GM19239 (cell line): Measurements from ENCODE around the gene IL17REL.
"Not testable (repeated sequence)": the region's sequence is repeated elsewhere in the genome, so short reads cannot be mapped to it uniquely, and the experiment has no call there.

Experiments used
- DNase-seq: peaks from one replicate; pipeline ENCODE4 v3.0.0; 2011; ENCODE audit warnings: low spot score; ENCODE audit not compliant: insufficient read length
- FAIRE-seq: peaks from 2 replicates; lab custom pipeline; 2011; peaks lifted over from hg19 to GRCh38; lab: Jason Lieb, UNC

IL17REL gene

DNA sequence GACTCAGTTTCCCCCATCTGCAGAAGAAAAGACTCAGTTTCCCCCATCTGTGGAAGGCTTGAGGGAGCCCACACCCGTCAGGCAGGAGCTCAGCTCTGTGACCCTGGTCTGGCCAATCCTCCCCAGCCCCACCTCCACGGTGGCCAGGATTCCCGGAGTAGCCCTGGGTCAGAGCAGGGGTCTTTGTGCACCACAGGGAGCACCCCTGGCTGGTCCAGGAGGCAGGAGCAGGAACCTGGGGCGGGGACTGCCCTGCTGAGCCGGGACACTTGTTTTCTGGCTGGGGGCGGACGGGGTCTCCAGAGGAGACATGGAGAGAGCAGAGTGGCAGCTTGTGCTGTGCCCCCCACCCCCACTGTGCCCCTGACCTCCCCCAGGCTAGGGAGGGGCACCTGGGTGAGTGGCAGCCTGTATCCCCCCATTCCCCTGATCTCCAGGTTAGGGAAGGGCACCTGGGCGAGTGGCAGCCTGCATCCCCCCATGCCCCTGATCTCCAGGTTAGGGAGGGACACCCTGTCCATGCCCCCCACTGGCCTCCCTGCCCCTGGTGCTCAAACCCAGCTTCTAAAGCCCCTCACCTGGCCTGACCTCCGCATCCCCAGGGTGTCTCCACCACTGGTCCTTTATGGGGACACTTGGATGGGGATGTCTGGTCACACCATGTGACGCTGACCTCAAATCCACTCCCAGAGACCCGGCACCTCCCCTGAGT lies 18.8 kb downstream of the IL17REL start:
- no peak for FAIRE-seq

DNA sequence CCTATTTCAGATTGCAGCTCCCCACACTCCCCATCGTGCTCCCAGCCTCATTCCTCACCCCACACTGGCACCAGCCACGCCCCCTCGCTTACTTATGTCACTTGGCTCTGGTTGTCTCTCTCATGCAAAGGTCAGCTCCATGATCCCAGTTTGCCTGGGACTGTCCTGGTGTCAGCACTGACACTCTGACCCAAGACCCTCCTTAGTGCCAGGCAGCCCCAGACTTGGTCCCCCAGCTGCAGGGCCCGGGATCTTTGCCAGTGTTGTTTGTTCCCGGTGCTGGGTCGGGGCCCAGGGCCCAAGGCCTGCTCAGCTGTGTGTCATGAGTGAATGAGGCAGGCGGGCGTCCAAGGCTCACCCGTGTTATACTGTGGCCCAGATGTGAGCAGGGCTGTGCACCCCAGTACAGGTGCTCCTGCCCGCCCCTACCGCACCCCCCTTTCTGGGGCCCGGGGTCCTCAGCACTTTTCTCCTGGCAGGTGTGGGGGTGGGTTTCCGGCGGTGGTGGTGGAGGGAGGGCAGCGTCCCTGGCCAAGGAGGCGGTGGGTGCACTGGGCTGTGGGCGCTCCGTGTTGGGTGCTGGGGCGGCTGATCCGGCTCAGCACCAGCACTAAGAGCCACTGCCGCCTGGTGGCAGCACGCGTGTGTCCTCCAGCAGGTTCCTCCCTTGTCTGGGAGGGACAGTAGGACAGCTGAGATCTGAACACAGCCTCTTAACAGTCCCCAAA lies 19.5 kb downstream of the IL17REL start:
- peak; percentile 62 for FAIRE-seq
- peak; percentile 86 for DNase-seq

More for the DNA sequence above, 18.8 kb downstream of the IL17REL start:
- no peak for DNase-seq

DNA sequence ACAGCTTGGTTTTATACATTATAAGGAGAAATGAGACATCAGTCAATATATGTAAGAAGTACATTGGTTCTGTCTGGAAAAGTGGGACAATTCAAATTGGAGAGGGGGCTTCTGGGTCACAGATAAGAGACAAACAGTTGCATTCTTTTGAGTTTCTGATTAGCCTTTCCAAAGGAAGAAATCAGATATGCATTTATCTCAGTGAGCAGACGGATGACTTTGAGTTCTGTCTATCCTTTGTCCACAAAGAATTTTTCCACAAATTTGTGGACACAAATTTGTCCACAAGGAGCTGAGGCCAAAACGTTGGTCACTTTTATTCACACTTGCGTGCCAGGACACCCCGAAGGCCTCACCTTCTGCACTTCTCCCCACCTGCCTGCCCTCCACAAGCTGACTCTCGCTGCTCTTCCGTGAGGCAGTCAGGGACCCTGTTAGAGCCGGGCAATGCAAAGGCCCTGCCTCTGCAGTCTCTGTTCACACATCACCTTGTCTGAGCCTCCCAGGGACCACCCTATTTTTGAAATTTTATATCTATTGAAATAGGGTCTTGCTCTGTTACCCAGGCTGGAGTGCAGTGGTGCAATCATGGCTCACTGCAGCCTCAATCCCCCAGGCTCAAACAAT lies 20.5 kb downstream of the IL17REL start:
- FAIRE-seq (no peak), DNase-seq (no peak)

DNA sequence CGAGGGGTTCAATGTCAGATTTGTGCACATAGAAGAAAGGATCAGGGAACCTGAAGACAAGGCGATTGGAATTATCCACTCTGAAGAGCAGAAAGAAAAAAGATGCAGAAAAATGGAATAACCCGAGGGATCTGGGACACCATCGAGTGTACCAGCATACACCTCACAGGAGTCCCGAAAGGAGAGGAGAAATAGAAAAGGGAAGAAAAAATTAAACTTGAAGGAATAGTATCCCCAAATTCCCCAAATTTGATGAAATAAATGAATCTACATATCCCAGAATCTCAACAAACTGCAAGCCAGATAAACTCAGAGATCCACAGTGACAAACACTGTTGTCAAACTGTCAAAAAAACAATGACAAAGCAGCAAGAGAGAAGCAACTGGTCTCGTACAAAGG lies 21.4 kb downstream of the IL17REL start:
- no peak for DNase-seq
- no peak for FAIRE-seq

DNA sequence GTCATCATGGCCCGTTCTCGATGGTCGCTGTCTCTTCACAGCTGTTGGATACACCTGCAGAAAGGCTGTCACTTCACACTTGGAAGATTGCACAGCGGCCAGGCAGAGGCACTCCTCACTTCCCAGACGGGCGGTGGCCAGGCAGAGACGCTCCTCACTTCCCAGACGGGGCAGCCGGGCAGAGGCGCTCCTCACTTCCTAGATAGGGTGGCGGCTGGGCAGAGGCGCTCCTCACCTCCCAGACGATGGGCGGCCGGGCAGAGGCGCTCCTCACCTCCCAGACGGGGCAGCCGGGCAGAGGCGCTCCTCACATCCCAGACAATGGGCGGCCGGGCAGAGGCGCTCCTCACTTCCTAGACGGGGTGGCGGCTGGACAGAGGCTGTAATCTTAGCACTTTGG lies 22.7 kb downstream of the IL17REL start:
- not testable (repeated sequence) for DNase-seq, FAIRE-seq

DNA sequence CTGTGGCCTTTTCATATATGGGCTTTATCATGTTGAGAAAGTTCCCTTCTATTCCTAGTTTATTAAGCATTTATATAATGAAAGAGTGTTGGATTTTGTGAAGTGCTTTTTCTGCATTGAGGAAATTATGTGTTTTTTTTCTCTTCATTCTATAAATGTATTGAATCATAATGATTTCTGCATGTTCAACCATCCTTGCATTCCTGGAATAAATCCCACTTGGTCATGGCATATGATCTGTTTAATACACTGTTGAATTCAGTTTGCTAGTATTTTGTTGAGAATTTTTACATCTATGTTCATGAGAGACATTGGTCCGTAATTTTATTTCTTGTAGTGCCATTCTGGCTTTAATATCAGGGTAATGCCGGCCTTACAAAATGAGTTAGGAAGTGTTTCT lies 26.2 kb downstream of the IL17REL start:
- DNase-seq, result no peak
- FAIRE-seq, result no peak

DNA sequence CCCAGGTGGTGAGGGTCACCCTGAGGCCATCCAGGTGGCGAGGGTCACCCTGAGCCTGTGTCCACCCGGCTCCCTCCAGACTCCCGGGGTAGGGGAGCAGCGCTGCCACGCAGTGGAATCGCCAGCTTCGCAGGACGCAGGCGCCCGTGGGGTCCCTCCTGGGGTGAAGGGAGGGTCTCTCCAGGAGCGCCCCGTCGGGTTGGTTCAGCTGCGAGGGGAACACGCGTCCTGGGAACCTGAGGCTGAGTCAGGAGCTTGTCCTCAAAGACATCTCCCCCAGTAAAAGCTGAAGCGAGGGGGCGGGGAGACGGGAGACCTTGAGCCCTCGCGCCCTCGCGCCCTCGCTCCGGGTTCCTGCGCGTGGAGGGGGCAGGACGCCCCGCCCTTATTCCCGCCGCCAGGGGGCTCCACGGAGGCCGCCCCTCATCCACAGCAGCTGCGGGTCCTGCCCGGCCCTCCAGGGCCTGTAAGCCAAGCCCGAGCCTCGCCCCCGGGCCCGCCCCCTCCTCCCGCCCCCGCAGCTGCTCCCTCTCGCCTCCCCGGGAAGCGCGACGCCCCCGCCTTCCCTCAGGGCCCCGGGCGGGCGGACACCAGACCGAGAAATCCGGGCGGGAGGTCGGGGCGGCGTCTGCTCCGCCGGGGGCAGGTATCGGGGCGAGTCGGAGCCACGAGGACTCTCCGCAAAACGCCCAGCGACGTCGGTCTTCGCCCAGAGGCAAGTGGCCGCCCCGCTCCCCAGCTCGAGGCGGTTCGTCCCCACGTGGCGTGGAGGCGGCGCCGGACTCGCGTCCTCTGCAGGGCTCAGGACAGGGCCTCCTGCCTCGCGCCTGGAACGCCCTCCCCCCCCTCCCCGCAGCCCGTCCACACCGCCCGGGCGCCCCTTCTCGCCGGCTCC lies 29.2 kb downstream of the IL17REL start:
- FAIRE-seq (no peak), DNase-seq (no peak)

DNA sequence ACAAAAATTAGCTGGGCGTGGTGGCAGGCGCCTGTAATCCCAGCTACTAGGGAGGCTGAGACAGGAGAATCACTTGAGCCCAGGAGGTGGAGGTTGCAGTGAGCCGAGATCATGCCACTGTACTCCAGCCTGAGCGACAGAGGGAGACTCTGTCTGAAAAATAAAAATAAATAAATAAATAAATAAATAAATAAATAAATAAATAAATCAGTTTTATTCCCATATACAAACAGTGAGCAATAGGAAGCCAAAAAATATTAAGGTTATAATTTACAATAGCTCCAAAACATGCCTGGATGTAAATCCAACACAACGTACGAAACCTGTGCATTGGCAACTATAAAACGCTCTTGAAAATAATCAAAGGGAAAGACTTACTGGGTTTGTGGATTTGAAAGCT lies 30.8 kb downstream of the IL17REL start:
- DNase-seq, FAIRE-seq: not testable (repeated sequence)

DNA sequence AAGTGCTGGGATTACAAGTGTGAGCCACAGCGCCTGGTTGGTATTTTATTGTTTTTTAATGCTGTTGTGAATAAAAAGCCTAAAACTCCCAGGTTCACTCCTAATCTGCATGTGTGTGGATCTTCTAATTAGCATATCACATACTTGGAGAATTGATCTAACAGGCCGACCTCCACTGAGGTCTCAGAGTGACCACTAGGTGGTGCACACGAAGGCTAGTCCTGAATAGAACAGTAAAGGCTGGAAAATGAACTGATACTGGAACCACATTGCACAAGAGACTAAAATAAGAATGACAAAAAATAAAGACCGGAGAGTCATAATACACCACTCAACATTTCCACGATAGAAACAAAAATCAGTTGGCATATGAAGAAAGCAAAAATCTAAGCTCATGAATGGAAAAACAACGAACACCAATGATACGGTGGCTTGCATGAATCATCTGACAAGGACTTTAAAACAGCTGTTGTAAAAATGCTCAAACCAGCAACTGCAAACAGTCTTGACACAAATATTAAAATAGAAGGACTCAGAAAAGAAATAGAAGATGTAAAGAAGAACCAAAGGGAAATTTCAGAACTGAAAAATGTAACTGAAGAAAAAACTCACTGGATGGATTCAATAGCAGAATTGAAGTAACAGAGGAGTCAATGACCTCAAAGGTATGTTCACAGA lies 32.8 kb downstream of the IL17REL start:
- DNase-seq, result no peak
- peak; percentile 84 for FAIRE-seq

DNA sequence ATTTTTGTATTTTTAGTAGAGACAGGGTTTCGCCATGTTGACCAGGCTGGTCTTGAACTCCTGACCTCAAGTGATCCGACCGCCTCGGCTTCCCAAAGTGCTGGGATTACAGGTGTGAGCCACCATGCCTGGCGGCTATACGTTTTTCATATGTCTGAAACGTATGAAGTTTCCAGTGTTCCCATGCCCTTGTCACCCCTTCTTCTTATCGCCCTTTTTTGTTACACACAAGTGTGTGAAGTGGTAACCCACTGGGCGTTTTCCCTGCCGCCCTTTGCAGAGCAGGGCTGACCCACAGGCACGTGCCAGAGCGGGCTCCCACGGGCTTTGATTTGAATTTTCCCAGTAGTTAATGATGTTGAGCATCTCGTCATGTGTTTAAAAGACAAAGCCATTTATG lies 35.0 kb downstream of the IL17REL start:
- FAIRE-seq (no peak), DNase-seq (no peak)

DNA sequence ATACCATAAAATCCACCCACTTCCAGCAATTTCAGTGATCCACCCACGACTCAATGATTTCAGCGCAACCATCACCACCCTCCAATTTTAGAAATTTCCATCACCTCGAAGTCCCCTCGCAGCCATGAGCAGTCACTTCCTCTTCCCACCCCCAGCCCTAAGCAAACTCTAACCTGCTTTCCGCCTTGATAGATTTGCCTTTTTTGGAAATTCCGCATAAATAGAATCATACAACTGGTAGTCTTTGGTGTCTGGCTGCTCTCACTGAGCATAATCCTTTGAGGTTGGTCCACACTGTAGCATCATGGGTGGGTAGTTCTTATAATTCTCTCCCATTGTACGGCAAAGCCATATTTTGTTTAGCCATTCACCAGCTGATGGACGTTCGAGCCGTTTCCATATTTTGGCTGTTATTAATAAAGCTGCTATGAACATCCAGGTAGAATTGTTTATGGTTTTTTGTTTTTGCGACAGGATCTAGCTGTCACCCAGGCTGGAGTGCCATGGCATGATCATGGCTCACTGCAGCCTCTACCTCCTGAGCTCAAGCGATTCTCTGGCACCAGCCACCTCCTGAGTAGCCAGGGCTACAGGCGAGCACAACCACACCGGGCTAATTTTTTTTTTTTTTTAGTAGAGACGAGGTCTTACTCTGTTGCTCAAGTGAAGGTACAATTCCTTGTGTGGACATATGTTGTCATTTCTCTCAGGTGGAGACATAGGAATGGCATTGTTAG lies 36.0 kb downstream of the IL17REL start:
- FAIRE-seq, result peak; percentile 80
- DNase-seq, result no peak

DNA sequence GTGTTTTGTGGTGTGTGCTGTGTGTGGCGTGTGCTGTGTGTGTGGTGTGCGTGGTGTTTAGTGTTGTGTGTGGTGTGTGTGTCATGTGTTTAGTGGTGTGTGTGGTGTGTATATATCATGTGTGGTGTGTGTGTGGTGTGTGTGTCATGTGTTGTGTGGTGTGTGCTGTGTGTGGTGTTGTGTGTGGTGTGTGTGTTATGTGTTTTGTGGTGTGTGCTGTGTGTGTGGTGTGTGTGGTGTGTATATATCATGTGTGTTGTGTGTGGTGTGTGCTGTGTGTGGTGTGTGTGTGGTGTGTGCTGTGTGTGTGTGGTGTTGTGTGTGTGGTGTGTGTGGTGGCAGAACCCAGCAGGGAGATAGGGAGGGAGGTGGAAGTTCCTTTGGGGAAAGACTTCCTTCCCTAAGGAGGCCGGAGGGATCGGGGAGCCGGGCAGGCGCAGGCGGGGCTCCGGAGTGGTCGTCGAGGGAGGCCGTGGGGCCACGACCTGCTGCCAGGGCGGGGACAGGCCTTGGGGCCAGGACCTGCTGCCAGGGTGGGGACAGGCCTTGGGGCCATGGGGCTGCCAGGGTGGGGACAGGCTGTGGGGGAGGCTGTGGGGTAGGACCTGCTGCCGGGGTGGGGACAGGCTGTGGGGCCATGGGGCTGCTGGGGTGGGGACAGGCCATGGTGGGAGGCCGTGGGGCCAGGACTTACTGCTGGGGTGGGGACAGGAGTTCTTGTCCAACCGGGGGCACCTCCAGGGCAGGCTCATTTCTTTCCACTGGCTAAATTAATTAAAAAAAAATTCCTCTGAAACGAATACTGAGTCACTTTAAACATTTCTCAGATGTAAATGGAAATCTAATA lies 36.8 kb downstream of the IL17REL start:
- FAIRE-seq, result no peak
- no peak for DNase-seq

DNA sequence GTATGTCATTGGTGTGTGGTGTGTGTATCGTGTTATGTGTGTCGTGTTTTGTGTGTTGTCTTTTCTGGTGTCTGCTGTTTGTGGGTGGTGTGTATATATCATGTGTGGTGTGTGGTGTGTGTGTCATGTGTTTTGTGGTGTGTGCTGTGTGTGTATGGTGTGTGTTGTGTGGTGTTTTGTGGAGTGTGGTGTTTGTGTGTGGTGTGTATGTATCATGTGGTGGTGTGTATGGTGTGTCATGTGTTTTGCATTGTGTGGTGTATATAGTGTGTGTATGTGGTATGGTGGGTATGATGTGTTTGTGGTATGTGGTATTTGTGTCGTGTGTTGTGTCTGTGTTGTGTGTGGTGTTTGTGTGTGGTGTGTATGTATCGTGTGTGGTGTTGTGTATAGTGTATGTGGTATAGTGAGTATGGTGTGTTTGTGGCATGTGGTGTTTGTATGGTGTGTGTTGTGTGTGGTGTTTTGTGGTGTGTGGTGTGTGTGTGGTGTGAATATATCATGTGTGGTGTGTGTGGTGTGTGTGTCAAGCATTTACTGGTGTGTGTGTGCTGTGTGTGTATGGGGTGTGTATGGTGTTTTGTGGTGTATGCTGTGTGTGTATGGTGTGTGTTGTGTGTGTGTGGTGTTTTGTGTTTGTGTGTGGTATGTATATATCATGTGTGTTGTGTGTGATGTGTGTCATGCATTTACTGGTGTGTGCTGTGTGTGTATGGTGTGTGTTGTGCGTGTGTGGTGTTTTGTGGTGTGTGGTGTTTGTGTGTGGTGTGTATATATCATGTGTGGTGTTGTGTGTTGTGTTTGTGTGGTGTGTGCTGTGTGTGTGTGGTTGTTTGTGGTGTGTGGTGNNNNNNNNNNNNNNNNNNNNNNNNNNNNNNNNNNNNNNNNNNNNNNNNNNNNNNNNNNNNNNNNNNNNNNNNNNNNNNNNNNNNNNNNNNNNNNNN lies 39.3 kb downstream of the IL17REL start:
- FAIRE-seq (no peak), DNase-seq (no peak)

DNA sequence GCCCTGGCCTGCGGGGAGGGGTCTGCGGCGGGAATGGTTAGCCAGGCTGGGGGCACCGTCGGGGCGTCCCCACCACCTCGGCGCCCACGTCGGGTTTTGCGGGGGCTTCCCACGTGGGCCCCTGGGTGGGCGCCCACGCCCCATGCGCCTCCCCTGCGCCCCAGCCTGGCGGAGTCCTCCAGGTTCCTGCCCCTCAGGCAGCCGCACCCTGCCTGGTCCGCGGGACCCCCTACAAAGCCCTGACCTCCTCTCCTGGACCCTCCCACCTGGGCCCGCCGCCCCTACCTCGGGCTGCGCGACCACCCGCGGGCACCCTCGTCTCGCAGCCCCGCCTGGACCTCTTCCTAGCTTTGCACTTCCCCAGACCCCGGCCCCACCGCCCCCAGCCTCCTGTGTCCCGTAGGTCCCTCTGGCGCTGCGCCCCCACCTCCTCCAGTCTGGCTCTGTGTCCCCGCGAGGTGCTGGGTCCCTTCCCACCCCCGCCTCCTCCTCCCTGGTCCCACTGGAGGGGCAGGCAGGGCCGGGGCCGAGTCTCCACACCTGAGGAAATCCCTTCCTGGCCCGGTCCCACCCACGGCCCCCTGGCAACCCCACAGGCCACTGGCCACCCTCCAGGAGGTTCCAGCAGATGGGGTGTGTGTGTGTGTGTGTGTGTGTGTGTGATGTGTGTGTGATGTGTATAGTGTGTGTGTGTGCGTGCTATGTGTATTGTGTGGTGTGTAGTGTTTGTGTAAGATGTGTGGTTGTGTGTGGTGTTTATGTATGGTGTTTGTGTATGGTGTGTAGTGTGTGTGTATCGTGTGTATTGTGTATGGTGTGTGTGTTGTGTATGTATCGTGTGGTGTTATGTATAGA lies 40.2 kb downstream of the IL17REL start:
- no peak for DNase-seq
- FAIRE-seq, result no peak

DNA sequence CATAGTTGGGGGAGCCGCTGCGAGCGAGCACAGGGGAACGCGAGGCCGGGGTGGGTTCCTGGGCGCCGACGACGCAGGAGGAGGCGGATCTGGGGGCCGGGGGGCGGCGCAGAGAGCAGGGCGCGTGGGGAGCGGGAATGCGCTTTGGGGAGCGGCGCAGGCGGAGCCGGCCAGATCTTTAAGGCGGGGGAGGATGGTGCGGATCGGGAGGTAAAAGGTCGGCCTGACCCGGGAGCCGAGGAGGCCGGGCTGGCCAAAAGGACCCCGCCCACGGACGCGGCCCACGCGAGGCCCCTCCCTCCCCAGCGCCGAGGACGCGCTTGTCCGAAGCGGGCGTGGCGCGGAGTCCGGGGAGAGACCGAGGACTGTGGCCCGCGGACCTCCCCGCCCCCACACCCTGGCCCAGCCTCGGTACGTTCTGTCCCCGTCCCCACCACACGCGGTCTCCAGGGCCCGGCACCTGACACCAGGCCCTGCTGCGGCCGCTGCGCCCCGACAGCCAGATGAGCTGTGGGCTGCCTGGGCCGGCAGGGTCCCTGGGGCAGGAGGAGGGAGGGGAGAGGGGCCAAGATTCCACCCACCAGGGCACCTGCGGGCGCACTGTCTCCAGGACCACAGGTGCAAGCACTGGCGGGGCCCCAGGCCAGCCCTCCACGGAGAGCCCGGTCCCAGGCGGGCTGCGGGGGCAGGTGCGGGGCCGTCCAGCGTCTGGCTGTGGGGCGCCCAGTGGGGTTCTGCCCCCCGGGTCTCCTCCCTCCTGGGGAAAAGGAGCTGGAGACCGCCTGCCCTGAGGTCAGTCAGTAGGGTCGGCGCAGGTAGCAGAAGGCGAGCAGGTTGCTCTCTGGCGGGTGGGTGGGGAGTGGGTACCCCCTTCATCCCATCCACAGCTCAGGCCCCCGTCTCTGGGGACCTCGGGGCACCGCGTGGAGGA lies 41.1 kb downstream of the IL17REL start:
- FAIRE-seq, result no peak
- DNase-seq, result no peak
